ENCODE data around the gene CIAO2A.
"Not testable (repeated sequence)": the region's sequence is repeated elsewhere in the genome, so short reads cannot be mapped to it uniquely, and the experiment has no call there.

DNA sequence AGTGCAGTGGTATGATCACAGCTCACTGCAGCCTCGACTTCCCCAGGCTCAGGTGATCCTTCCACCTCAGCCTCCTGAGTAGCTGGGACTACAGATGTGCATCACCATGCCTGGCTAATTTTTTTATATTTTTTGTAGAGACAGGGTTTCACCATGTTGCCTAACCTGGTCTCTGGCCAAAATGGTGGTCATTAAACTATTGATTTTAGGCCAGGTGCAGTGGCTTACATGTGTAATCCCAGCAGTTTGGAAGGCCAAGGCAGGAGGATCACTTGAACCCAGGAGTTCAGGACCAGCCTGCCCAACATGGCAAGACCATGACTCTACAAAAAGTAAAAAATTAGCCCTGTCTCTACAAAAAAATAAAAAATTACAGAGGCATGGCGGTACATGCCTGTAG, 26.7 kb upstream of the CIAO2A start:
- not testable (repeated sequence) for TF ChIP-seq EZH2 (IDR thresholded peaks at IDR 0.05; ENCODE audit: low read length)
- TF ChIP-seq, protein P1, sequence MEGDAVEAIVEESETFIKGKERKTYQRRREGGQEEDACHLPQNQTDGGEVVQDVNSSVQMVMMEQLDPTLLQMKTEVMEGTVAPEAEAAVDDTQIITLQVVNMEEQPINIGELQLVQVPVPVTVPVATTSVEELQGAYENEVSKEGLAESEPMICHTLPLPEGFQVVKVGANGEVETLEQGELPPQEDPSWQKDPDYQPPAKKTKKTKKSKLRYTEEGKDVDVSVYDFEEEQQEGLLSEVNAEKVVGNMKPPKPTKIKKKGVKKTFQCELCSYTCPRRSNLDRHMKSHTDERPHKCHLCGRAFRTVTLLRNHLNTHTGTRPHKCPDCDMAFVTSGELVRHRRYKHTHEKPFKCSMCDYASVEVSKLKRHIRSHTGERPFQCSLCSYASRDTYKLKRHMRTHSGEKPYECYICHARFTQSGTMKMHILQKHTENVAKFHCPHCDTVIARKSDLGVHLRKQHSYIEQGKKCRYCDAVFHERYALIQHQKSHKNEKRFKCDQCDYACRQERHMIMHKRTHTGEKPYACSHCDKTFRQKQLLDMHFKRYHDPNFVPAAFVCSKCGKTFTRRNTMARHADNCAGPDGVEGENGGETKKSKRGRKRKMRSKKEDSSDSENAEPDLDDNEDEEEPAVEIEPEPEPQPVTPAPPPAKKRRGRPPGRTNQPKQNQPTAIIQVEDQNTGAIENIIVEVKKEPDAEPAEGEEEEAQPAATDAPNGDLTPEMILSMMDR (optimal IDR thresholded peaks at IDR 0.05 in 1 of 3, IDR thresholded peaks at IDR 0.05 in 1 of 3, conservative IDR thresholded peaks at IDR 0.05 in 1 of 3; ENCODE audit: extremely low read depth in 1 of 3, insufficient read depth in 2 of 3, low read length in 3 of 3), result not testable (repeated sequence)

Measured in keratinocyte (primary cell).